BE2C (cell line): ENCODE results near the gene KRT84.

Experiments used
- DNase-seq: peaks from one replicate; pipeline ENCODE4 v3.0.0-alpha.2; 2020
- H3K27me3 ChIP-seq: fragments of 250-450 bp; sonication (Bioruptor Pico); 2 replicates; pipeline ENCODE4 v1.5.1; 2020; ENCODE audit warnings: mild to moderate bottlenecking
- H3K36me3 ChIP-seq: fragments of 250-450 bp; sonication (Bioruptor Pico); 2 replicates; pipeline ENCODE4 v1.5.1; 2020; ENCODE audit warnings: mild to moderate bottlenecking
- H3K4me1 ChIP-seq: fragments of 250-450 bp; sonication (Bioruptor Pico); 2 replicates; pipeline ENCODE4 v1.5.1; 2020
- H3K4me3 ChIP-seq: 2 replicates; pipeline ENCODE4 v1.5.1; 2011; ENCODE audit warnings: low read depth, low read length
- H3K9me3 ChIP-seq: fragments of 250-450 bp; sonication (Bioruptor Pico); 2 replicates; pipeline ENCODE4 v1.5.1; 2020
- TF ChIP-seq, protein P1 (sequence below): IDR thresholded peaks from 2 replicates; pipeline ENCODE4 v1.5.1; 2012; ENCODE audit warnings: mild to moderate bottlenecking, low read depth, low read length

Gene KRT84

DNA sequence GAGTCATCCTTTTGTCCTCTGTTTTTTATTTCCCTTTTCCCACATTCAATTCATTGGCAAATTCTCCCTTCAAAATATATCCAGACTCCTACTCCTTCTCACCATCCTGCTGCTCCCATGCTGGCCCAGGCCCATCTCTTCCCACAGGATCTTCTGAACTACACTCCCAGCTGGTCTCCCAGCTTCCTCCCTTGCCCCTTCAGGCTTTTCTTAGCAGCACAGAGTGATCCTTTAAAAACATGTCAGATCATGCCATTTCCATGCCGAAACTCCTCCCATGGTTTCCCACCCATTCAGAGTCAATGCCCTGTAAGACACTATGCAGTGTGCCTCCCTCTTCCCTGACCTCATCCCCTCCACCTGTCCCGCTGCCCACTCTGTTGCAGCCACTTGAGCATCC, 2.4 kb upstream of the KRT84 start:
- Histone ChIP-seq H3K9me3 (no peaks in the 10 kb centered on the region), H3K27me3 (peaks cover 28% of the 10 kb centered on the region), H3K4me3 (no peak overlapping the region), H3K4me1 (peaks cover 5% of the 10 kb centered on the region), H3K36me3 (no peaks in the 10 kb centered on the region)
- TF ChIP-seq, protein P1, sequence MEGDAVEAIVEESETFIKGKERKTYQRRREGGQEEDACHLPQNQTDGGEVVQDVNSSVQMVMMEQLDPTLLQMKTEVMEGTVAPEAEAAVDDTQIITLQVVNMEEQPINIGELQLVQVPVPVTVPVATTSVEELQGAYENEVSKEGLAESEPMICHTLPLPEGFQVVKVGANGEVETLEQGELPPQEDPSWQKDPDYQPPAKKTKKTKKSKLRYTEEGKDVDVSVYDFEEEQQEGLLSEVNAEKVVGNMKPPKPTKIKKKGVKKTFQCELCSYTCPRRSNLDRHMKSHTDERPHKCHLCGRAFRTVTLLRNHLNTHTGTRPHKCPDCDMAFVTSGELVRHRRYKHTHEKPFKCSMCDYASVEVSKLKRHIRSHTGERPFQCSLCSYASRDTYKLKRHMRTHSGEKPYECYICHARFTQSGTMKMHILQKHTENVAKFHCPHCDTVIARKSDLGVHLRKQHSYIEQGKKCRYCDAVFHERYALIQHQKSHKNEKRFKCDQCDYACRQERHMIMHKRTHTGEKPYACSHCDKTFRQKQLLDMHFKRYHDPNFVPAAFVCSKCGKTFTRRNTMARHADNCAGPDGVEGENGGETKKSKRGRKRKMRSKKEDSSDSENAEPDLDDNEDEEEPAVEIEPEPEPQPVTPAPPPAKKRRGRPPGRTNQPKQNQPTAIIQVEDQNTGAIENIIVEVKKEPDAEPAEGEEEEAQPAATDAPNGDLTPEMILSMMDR: no peak
- no peak for DNase-seq

DNA sequence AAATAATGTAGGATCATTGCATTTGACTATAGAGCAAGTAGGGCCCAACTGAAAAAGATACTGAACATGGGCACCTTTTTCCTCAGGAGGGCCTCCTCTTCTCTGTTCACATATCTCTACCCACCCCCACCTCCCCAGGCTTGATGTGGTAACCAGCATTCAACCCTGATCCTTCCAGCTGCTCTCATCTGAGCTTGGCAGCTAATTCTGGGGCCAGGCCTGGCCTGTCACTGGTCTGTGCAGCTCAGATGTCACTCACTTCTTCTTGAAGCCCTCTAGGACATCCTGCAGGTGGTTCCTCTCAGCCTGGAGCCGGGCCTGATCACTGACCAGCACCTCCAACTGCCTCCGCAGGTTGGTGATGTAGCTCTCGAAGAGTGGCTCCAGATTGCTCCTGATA, 2.1 kb downstream of the KRT84 start:
- Histone ChIP-seq H3K36me3 (no peaks in the 10 kb centered on the region), H3K9me3 (no peaks in the 10 kb centered on the region), H3K4me3 (no peak overlapping the region), H3K4me1 (no peaks in the 10 kb centered on the region), H3K27me3 (peaks cover 21% of the 10 kb centered on the region)
- DNase-seq: no peak
- TF ChIP-seq, protein P1: no peak

- Histone ChIP-seq H3K9me3 (no peaks in the 10 kb centered on the region), H3K4me3 (no peak overlapping the region), H3K27me3 (peaks cover 16% of the 10 kb centered on the region), H3K4me1 (no peaks in the 10 kb centered on the region), H3K36me3 (no peaks in the 10 kb centered on the region)
- TF ChIP-seq, protein P1: no peak
- DNase-seq: no peak
These were observed 2.6 kb downstream of the KRT84 start for GRCh38 chr12:52382854-52383253.

DNA sequence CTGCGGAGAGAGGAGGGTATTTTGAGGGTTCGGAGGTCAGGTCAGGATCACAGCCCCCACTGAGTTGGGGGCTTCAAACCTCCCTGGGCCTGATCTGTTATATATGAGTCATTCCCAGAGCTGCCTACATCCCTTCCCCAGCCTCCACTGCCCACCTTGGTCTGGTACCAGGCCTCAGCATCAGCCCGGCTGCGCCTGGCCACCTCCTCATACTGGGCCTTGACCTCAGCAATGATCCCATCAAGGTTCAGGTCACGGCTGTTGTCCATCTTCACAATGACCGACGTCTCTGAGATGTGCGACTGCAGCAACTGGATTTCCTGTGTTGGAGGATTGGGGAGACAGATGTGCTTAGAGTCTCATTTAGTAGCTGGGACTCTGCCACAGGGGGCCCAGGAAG, 4.2 kb downstream of the KRT84 start:
- TF ChIP-seq, protein P1: no peak
- Histone ChIP-seq H3K36me3 (no peaks in the 10 kb centered on the region), H3K9me3 (no peaks in the 10 kb centered on the region), H3K4me1 (no peaks in the 10 kb centered on the region), H3K27me3 (peaks cover 5% of the 10 kb centered on the region), H3K4me3 (no peak overlapping the region)
- no peak for DNase-seq

DNA sequence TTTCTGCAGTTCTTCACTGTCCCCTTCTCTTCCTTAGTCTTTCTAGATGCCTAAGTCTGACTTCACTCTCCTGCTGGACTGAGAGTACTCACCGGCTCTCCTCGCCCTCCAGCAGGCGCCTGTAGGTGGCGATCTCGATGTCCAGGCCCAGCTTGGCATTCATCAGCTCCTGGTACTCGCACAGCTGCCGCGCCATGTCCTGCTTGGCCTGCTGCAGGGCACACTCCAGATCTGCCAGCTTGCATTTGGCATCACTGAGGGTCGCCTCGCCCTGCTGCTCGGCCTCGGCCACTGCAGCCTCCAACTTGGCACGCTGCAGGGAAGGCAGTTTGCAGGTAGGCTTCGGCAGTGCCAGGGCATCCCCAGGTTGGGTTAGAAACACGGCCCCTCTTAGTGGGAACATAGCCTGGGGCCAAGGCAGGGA, 5.2 kb downstream of the KRT84 start:
- Histone ChIP-seq H3K36me3 (no peaks in the 10 kb centered on the region), H3K4me1 (no peaks in the 10 kb centered on the region), H3K27me3 (peaks cover 5% of the 10 kb centered on the region), H3K4me3 (no peak overlapping the region), H3K9me3 (no peaks in the 10 kb centered on the region)
- TF ChIP-seq, protein P1: peak; percentile 76
- DNase-seq: peak; percentile 65

- no peak for DNase-seq
- TF ChIP-seq, protein P1: no peak
- Histone ChIP-seq H3K9me3 (no peaks in the 10 kb centered on the region), H3K27me3 (peaks cover 5% of the 10 kb centered on the region), H3K4me3 (no peak overlapping the region), H3K4me1 (no peaks in the 10 kb centered on the region), H3K36me3 (no peaks in the 10 kb centered on the region)
These were observed 5.9 kb downstream of the KRT84 start for GRCh38 chr12:52379536-52379935.
